Thyroid gland (tissue), 4 donors: Measurements from ENCODE around the gene PATJ.

Source experiments
- POLR2A ChIP-seq, 2 donors: fragments of 450-650 bp; IDR thresholded peaks; one replicate each; pipeline ENCODE4 v1.6.1; 2017; ENCODE audit warnings: antibody characterized with exemption in 2 of 2, mild to moderate bottlenecking in 2 of 2, moderate library complexity in 1 of 2
- TF ChIP-seq, protein P1 (sequence below), 6 experiments: fragments of 200-600 bp in 3 of 6; fragments of 450-650 bp in 3 of 6; sonication (generic) in 3 of 6; IDR thresholded peaks; one replicate each; pipeline ENCODE4 v1.5.1; 2016 to 2019; ENCODE audit warnings: antibody characterized with exemption in 6 of 6, mild to moderate bottlenecking in 2 of 6, inconsistent platforms in 1 of 6, moderate library complexity in 1 of 6

DNA sequence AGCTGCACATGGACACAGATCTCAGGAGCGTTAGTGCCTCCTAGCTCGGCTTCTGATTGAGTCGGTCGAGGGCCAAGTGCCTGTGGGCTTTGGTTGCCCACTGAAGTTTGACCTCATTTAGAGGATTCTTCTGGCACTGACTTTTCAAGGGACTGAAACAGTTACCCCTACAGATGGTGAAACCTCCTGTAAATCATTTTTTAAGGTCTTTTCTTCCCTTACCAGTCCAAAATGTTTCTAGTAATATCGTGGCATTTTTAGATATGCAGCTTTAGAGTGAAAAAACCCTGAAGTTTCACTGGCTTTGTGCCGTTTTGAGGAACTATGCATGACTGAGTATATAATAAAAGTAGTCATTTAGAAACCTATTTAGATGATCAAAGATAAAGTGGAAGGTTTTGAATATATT, 417.7 kb downstream of the PATJ start:
- TF ChIP-seq POLR2A (IDR thresholded peaks at IDR 0.05) = no peak
- TF ChIP-seq, protein P1, sequence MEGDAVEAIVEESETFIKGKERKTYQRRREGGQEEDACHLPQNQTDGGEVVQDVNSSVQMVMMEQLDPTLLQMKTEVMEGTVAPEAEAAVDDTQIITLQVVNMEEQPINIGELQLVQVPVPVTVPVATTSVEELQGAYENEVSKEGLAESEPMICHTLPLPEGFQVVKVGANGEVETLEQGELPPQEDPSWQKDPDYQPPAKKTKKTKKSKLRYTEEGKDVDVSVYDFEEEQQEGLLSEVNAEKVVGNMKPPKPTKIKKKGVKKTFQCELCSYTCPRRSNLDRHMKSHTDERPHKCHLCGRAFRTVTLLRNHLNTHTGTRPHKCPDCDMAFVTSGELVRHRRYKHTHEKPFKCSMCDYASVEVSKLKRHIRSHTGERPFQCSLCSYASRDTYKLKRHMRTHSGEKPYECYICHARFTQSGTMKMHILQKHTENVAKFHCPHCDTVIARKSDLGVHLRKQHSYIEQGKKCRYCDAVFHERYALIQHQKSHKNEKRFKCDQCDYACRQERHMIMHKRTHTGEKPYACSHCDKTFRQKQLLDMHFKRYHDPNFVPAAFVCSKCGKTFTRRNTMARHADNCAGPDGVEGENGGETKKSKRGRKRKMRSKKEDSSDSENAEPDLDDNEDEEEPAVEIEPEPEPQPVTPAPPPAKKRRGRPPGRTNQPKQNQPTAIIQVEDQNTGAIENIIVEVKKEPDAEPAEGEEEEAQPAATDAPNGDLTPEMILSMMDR (IDR thresholded peaks at IDR 0.05) = no peak
